Measurements from ENCODE around the gene LRRC56.

LRRC56 gene

GRCh38 chr11:531919-532526, 5.3 kb upstream of the LRRC56 start:
- Histone ChIP-seq H3K4me3 (ENCODE audit: low read depth, low read length) (no peak overlapping the region), H3K36me3 (ENCODE audit: control insufficient read depth, insufficient read depth, low read length) (peaks cover 23% of the 10 kb centered on the region), H3K27me3 (ENCODE audit: control insufficient read depth, insufficient read depth, low read length) (peaks cover 2% of the 10 kb centered on the region), H3K4me1 (ENCODE audit: control insufficient read depth, insufficient read depth, low read length) (no peaks in the 10 kb centered on the region), H3K9ac (ENCODE audit: low read depth, low read length) (no peak overlapping the region), H3K9me3 (ENCODE audit: control insufficient read depth, insufficient read depth, low read length) (no peaks in the 10 kb centered on the region)

DNA sequence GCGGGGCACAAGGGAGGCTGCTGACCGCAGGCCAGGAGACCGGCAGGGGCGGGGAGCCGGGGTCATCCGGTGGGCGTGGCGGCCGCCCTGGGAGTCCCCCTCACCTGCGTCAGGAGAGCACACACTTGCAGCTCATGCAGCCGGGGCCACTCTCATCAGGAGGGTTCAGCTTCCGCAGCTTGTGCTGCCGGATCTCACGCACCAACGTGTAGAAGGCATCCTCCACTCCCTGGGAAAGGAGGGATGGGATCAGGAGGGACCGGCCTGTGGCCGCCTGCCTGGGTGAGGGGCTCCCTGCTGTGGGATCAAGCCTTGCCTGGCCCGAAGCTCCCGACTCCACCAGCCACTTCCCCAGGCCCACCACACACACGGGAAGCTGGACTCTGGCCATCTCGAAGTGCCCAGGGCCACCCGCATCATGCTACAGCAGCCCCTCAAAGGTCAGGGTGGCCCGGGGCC, 4.8 kb upstream of the LRRC56 start:
- Histone ChIP-seq H3K9me3 (ENCODE audit: control insufficient read depth, insufficient read depth, low read length) (no peaks in the 10 kb centered on the region), H3K4me1 (ENCODE audit: control insufficient read depth, insufficient read depth, low read length) (no peaks in the 10 kb centered on the region), H3K9ac (ENCODE audit: low read depth, low read length) (no peak overlapping the region), H3K36me3 (ENCODE audit: control insufficient read depth, insufficient read depth, low read length) (peaks cover 23% of the 10 kb centered on the region), H3K4me3 (ENCODE audit: low read depth, low read length) (no peak overlapping the region), H3K27me3 (ENCODE audit: control insufficient read depth, insufficient read depth, low read length) (peaks cover 3% of the 10 kb centered on the region)

DNA sequence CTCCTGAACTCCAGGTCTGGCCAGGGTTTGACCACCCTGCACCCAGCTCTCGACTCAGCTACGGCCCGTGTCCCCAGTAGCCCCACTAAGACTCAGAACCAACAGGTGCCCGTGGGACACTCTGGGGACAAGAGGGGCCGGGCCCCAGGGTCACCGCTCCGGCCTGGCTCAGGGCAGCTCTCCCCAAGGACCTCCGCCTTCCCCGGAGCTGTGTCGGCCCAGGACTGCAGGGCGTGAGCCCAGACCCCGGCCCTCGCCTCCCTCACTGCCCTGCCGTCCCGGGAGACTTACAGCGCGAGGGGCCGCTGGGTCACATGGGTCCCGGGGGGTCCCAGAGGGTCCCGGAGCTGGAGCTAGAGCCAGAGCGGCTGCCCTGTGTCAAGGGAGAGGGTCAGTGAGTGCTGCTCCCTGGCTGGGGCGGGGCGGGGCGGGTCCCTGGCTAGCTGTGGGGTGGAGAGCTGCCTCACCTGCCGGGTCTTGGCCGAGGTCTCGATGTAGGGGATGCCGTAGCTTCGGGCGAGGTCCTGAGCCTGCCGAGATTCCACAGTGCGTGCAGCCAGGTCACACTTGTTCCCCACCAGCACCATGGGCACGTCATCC, 4.2 kb upstream of the LRRC56 start:
- Histone ChIP-seq H3K36me3 (ENCODE audit: control insufficient read depth, insufficient read depth, low read length) (peaks cover 23% of the 10 kb centered on the region), H3K9me3 (ENCODE audit: control insufficient read depth, insufficient read depth, low read length) (no peaks in the 10 kb centered on the region), H3K27me3 (ENCODE audit: control insufficient read depth, insufficient read depth, low read length) (peaks cover 5% of the 10 kb centered on the region), H3K9ac (ENCODE audit: low read depth, low read length) (no peak overlapping the region), H3K4me1 (ENCODE audit: control insufficient read depth, insufficient read depth, low read length) (no peaks in the 10 kb centered on the region), H3K4me3 (ENCODE audit: low read depth, low read length) (no peak overlapping the region)

DNA sequence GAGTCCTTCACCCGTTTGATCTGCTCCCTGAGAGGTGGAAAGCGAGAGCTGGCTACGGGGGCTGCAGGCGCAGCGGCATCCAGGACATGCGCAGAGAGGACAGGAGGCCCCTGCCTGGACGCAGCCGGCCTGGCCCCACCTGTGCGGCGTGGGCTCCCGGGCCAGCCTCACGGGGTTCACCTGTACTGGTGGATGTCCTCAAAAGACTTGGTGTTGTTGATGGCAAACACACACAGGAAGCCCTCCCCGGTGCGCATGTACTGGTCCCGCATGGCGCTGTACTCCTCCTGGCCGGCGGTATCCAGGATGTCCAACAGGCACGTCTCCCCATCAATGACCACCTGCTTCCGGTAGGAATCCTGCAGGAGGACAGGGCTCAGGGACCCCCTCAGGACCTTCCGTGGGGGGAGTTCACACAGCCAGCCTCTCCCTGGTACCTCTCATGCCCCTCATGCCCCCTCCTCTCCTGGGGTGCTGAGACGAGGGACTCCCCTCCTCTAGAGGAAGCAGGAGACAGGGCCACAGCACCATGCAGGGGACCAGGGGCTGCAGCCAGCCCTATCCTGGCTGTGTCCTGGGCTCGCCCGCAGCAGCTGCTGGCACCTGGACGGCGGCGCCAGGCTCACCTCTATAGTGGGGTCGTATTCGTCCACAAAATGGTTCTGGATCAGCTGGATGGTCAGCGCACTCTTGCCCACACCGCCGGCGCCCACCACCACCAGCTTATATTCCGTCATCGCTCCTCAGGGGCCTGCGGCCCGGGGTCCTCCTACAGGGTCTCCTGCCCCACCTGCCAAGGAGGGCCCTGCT, 3.5 kb upstream of the LRRC56 start:
- Histone ChIP-seq H3K4me3 (ENCODE audit: low read depth, low read length) (peak overlapping the region; percentile 64), H3K27me3 (ENCODE audit: control insufficient read depth, insufficient read depth, low read length) (peaks cover 5% of the 10 kb centered on the region), H3K9ac (ENCODE audit: low read depth, low read length) (no peak overlapping the region), H3K9me3 (ENCODE audit: control insufficient read depth, insufficient read depth, low read length) (no peaks in the 10 kb centered on the region), H3K36me3 (ENCODE audit: control insufficient read depth, insufficient read depth, low read length) (peaks cover 23% of the 10 kb centered on the region), H3K4me1 (ENCODE audit: control insufficient read depth, insufficient read depth, low read length) (no peaks in the 10 kb centered on the region)

DNA sequence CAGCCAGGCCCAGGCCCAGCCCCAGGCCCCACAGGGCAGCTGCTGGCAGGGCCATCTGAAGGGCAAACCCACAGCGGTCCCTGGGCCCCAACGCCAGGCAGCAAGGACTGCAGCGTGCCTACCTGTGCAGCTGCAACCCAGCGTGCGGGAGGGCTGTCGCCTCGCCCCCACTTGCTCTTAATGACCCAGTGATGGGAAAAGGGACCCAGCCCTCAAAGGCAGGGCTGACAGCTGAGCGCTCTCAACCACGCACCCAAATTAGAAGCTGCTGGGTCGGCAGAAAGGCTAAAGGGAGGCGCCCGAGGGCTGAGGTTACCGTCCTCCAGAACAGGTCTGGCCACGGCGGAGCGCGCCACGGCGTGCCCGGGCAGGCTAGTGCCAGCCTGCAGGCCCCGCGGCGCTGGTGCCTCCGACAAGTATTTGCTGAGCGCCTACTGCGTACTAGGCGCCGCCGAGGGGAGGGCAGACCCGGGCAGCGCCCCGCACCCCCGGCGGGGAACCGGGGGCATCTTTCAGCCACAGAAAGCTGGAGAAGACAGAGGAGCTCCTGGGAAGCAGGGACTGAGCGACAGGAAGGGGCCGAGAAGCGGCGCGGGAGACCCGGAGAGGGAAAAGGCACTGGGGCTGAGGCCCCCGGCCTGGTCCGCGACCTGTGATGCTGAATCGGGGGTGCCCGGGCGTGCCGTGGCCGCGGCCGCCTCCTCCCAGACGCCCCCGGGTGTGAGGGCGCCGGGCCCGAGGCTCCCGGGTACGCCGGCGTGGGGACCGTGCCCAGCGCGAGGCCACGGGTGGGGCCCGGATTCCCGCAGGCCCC, 2.7 kb upstream of the LRRC56 start:
- Histone ChIP-seq H3K4me1 (ENCODE audit: control insufficient read depth, insufficient read depth, low read length) (no peaks in the 10 kb centered on the region), H3K9me3 (ENCODE audit: control insufficient read depth, insufficient read depth, low read length) (no peaks in the 10 kb centered on the region), H3K36me3 (ENCODE audit: control insufficient read depth, insufficient read depth, low read length) (peaks cover 23% of the 10 kb centered on the region), H3K9ac (ENCODE audit: low read depth, low read length) (peak overlapping the region; percentile 65), H3K27me3 (ENCODE audit: control insufficient read depth, insufficient read depth, low read length) (peaks cover 5% of the 10 kb centered on the region), H3K4me3 (ENCODE audit: low read depth, low read length) (peak overlapping the region; percentile 64)

DNA sequence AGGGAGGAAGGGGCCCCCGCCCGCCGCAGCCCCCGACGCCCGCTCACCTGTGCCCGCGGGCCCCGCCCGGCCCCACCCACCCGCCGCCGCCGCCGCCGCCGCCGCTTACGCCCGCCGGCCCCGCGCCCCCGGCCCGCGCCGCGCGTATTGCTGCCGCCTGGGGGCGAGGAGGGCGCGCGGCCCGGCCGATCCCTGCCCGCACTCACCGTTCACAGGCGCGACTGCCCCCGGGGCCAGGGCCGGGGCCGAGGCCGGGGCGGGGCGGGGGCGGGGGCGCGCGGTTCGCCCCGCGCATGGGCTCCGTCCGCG, 2.2 kb upstream of the LRRC56 start:
- H3K36me3 ChIP-seq (ENCODE audit: control insufficient read depth, insufficient read depth, low read length): peaks cover 22% of the 10 kb centered on the region
- H3K9ac ChIP-seq (ENCODE audit: low read depth, low read length): no peak overlapping the region
- H3K27me3 ChIP-seq (ENCODE audit: control insufficient read depth, insufficient read depth, low read length): peaks cover 5% of the 10 kb centered on the region
- no peaks in the 10 kb centered on the region for H3K9me3 ChIP-seq (ENCODE audit: control insufficient read depth, insufficient read depth, low read length)
- peak overlapping the region; percentile 64 for H3K4me3 ChIP-seq (ENCODE audit: low read depth, low read length)
- H3K4me1 ChIP-seq (ENCODE audit: control insufficient read depth, insufficient read depth, low read length): no peaks in the 10 kb centered on the region

GRCh38 chr11:535519-536454, 1.5 kb upstream of the LRRC56 start, which contains the start of gene HRAS:
TSS of gene HRAS (minus strand) at chr11:535576.
- Histone ChIP-seq H3K9me3 (ENCODE audit: control insufficient read depth, insufficient read depth, low read length) (no peaks in the 10 kb centered on the region), H3K4me1 (ENCODE audit: control insufficient read depth, insufficient read depth, low read length) (no peaks in the 10 kb centered on the region), H3K27me3 (ENCODE audit: control insufficient read depth, insufficient read depth, low read length) (peaks cover 5% of the 10 kb centered on the region), H3K4me3 (ENCODE audit: low read depth, low read length) (peak within 1 kb of the TSS; percentile 70), H3K36me3 (ENCODE audit: control insufficient read depth, insufficient read depth, low read length) (peaks cover 21% of the 10 kb centered on the region), H3K9ac (ENCODE audit: low read depth, low read length) (peak within 1 kb of the TSS; percentile 65)

- H3K4me3 ChIP-seq (ENCODE audit: low read depth, low read length): peak overlapping the region; percentile 70
- H3K9ac ChIP-seq (ENCODE audit: low read depth, low read length): no peak overlapping the region
- H3K27me3 ChIP-seq (ENCODE audit: control insufficient read depth, insufficient read depth, low read length): peaks cover 5% of the 10 kb centered on the region
- H3K36me3 ChIP-seq (ENCODE audit: control insufficient read depth, insufficient read depth, low read length): peaks cover 12% of the 10 kb centered on the region
- no peaks in the 10 kb centered on the region for H3K9me3 ChIP-seq (ENCODE audit: control insufficient read depth, insufficient read depth, low read length)
- no peaks in the 10 kb centered on the region for H3K4me1 ChIP-seq (ENCODE audit: control insufficient read depth, insufficient read depth, low read length)
These were observed 499 bp downstream of the LRRC56 start for GRCh38 chr11:537622-538430.

DNA sequence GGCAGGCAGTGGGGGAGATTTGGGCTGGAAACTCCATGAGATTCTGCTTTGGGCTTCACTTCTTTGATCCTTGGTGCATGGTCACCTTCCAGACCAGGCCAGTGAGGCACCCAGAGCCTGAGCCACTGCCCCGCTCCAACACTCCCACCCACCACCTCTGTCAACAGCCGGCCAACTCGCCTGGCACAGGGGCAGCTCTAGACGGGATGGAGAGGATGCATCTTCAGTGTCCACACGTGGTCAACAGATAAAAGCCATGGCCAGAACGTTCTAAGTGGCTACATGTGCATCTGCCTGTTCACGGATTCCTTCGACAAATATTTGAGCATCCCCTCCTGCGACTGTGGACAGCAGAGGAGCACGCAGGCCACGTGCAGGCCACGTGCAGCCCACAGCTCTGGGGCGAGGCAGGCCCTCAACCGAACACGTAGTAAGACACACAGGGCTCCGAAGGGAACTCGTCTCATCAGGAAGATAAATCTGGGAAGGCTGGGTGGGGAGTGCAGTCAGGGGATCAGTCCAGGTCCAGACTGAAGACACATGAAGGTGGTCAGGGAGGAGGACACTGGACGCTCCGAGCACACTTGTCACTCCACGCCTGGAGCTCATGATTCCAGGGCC, 1.2 kb downstream of the LRRC56 start:
- peaks cover 5% of the 10 kb centered on the region for H3K27me3 ChIP-seq (ENCODE audit: control insufficient read depth, insufficient read depth, low read length)
- H3K9ac ChIP-seq (ENCODE audit: low read depth, low read length): no peak overlapping the region
- H3K36me3 ChIP-seq (ENCODE audit: control insufficient read depth, insufficient read depth, low read length): peaks cover 4% of the 10 kb centered on the region
- H3K4me1 ChIP-seq (ENCODE audit: control insufficient read depth, insufficient read depth, low read length): no peaks in the 10 kb centered on the region
- no peak overlapping the region for H3K4me3 ChIP-seq (ENCODE audit: low read depth, low read length)
- no peaks in the 10 kb centered on the region for H3K9me3 ChIP-seq (ENCODE audit: control insufficient read depth, insufficient read depth, low read length)

GRCh38 chr11:539971-540481, 2.7 kb downstream of the LRRC56 start:
- no peaks in the 10 kb centered on the region for H3K36me3 ChIP-seq (ENCODE audit: control insufficient read depth, insufficient read depth, low read length)
- H3K9me3 ChIP-seq (ENCODE audit: control insufficient read depth, insufficient read depth, low read length): no peaks in the 10 kb centered on the region
- no peak overlapping the region for H3K9ac ChIP-seq (ENCODE audit: low read depth, low read length)
- H3K4me3 ChIP-seq (ENCODE audit: low read depth, low read length): no peak overlapping the region
- H3K4me1 ChIP-seq (ENCODE audit: control insufficient read depth, insufficient read depth, low read length): no peaks in the 10 kb centered on the region
- H3K27me3 ChIP-seq (ENCODE audit: control insufficient read depth, insufficient read depth, low read length): peaks cover 5% of the 10 kb centered on the region
